ENCODE data around the gene TCP1. TPM values are rescaled to one million over a fixed set of nuclear protein-coding genes. Genes with fewer than 3 reads are reported as not detected.
"Not testable (repeated sequence)": the region's sequence is repeated elsewhere in the genome, so short reads cannot be mapped to it uniquely, and the experiment has no call there.

TCP1 gene
- total RNA-seq, 1 donor from 2014 or later = 192 TPM

DNA sequence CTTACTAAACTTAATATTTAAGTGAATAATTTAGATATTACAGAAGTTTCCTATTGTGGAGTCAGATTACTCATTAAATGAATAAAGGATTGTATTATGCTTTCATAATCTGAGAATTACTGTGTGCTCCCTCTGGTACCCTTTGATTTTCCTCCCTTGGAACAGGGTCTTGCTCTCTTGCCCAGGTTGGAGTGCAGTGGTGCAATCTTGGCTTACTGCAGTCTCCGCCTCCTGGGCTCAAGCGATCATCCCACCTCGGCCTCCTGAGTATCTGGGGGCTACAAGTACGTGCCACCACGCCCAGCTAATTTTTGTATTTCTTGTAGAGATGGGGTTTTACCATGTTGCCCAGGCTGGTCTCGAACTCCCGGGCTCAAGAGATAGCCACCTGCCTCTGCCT lies 52.5 kb downstream of the TCP1 start:
- H3K27me3 Mint-ChIP-seq (ENCODE audit: low read depth) = no peaks in the 10 kb centered on the region
- peaks cover 9% of the 10 kb centered on the region for H3K36me3 Mint-ChIP-seq
- TF ChIP-seq, protein P1, sequence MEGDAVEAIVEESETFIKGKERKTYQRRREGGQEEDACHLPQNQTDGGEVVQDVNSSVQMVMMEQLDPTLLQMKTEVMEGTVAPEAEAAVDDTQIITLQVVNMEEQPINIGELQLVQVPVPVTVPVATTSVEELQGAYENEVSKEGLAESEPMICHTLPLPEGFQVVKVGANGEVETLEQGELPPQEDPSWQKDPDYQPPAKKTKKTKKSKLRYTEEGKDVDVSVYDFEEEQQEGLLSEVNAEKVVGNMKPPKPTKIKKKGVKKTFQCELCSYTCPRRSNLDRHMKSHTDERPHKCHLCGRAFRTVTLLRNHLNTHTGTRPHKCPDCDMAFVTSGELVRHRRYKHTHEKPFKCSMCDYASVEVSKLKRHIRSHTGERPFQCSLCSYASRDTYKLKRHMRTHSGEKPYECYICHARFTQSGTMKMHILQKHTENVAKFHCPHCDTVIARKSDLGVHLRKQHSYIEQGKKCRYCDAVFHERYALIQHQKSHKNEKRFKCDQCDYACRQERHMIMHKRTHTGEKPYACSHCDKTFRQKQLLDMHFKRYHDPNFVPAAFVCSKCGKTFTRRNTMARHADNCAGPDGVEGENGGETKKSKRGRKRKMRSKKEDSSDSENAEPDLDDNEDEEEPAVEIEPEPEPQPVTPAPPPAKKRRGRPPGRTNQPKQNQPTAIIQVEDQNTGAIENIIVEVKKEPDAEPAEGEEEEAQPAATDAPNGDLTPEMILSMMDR (IDR thresholded peaks at IDR 0.05; ENCODE audit: unreplicated experiment) = no peak
- H3K4me3 Mint-ChIP-seq = no peak overlapping the region
- no peak for DNase-seq (ENCODE audit: low spot score in 2 of 2, unreplicated experiment in 2 of 2)
- H3K27ac Mint-ChIP-seq = no peak overlapping the region
- no peaks in the 10 kb centered on the region for H3K9me3 Mint-ChIP-seq
- H3K4me1 Mint-ChIP-seq = peaks cover 6% of the 10 kb centered on the region

DNA sequence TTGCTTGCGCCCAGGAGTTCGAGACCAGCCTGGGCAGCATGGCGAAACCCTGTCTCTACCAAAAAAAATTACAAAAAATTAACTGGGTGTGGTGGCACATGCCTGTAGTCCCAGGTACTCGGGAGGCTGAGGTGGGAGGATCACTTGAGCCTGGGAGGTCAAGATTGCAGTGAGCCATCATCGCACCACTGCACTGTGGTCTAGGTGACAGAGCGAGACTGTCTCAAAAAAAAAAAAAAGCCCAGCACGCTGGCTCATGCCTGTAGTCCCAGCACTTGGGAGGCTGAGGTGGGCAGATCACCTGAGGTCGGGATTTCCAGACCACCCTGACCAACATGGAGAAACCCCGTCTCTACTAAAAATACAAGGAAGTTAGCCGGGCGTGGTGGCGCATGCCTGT lies 56.0 kb downstream of the TCP1 start:
- not testable (repeated sequence) for DNase-seq (ENCODE audit: low spot score in 2 of 2, unreplicated experiment in 2 of 2); H3K27me3 Mint-ChIP-seq (ENCODE audit: low read depth); H3K4me3 Mint-ChIP-seq; H3K36me3 Mint-ChIP-seq; H3K27ac Mint-ChIP-seq; H3K9me3 Mint-ChIP-seq
- H3K4me1 Mint-ChIP-seq = peaks cover 26% of the 10 kb centered on the region

DNA sequence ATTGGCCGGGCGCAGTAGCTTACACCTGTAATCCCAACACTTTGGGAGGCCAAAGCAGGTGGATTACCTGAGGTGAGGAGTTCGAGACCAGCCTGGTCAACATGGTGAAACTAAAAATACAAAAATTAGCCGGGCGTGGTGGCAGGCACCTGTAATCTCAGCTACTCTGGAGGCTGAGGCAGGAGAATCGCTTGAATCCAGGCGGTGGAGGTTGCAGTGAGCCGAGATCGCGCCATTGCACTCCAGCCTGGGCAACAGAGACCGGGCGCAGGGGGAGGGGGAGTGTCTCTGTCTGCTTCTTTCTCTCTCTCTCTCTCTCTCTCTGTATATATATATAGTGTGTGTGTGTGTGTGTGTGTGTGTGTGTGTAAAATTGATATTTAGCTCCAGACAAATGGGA lies 56.9 kb downstream of the TCP1 start:
- Mint-ChIP-seq H3K27ac (peak overlapping the region; percentile 30), H3K4me1 (peaks cover 21% of the 10 kb centered on the region)
- H3K4me3 Mint-ChIP-seq; H3K36me3 Mint-ChIP-seq; H3K9me3 Mint-ChIP-seq; H3K27me3 Mint-ChIP-seq (ENCODE audit: low read depth); DNase-seq (ENCODE audit: low spot score in 2 of 2, unreplicated experiment in 2 of 2): not testable (repeated sequence)

DNA sequence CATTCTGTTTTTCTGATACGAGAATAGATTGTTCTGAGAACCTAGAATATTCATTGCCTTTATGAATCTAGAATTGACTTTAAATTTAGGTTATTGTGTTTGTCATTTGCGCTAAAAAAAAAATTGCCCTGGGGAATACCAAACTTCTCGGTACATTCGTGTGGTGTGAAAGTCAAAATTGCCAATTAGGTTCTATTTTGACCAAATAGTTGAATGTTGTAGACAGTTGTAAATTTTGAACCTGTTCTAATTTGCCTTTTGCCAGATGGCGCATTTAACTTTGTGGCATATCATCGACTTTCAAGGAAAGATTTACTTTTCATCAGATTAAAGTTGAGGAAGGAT lies 59.1 kb downstream of the TCP1 start:
- Mint-ChIP-seq H3K27me3 (ENCODE audit: low read depth) (no peaks in the 10 kb centered on the region), H3K4me3 (no peak overlapping the region), H3K4me1 (peaks cover 28% of the 10 kb centered on the region), H3K9me3 (no peaks in the 10 kb centered on the region), H3K36me3 (no peaks in the 10 kb centered on the region), H3K27ac (peak overlapping the region; percentile 47)
- no peak for DNase-seq (ENCODE audit: low spot score in 2 of 2, unreplicated experiment in 2 of 2)
- TF ChIP-seq, protein P1 (IDR thresholded peaks at IDR 0.05; ENCODE audit: unreplicated experiment) = no peak

DNA sequence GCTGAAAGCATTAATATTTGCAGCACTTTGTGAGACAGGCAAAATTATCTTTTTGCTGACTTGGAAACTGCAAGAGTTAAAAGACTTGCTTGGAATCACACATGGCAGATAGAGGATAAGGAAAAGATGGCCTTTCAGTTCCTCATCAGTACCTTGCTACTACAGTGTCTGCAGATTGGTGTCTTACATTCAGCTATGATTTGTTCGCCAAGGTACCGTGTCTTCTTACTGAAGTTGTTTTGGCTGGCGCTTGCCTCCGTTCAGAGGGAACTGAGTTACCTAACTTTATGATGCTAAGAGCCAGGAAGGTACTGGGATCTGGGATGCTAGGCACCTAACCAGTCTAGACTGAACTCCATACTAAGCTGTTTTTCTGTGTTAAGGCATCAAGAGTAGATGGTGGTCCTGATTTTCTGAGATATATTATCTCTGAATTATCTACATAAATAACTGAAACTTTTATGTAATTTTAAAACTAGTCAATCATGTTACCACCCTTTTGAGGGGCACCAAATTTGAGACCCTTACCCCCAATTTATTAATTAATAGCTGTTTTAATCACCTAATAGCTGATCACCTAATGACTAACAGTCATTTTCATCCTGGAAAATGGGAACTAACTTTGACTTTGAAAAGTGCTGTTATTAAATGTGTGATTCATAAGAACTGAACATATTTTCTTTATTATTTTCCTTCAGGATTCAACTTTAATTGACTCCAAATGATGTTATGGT lies 59.6 kb downstream of the TCP1 start:
- Mint-ChIP-seq H3K27ac (peak overlapping the region; percentile 64), H3K4me1 (peaks cover 28% of the 10 kb centered on the region), H3K9me3 (no peaks in the 10 kb centered on the region), H3K27me3 (ENCODE audit: low read depth) (no peaks in the 10 kb centered on the region), H3K36me3 (no peaks in the 10 kb centered on the region), H3K4me3 (peak overlapping the region; percentile 87)
- TF ChIP-seq, protein P1 (IDR thresholded peaks at IDR 0.05; ENCODE audit: unreplicated experiment) = no peak
- no peak for DNase-seq (ENCODE audit: low spot score in 2 of 2, unreplicated experiment in 2 of 2)

DNA sequence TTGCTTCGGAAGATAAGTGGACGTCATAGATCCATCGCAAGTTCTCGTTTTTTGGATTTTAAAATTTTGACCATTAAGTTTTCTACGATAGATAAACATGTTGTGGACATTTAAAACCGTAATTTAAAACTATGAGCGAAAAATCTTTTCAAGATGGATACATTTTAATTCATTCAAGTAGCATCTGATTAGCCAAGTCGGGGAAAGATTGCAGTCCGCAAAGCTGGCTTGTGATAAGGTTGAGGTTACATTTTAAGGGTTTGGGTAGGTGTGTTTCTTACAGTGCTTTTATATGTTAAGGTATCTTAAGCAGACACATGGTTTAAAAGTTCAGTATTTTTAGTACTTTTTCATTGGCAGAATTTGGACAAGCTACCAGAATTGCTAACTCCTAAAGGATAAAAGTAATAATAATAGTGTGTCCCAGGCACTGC lies 60.9 kb downstream of the TCP1 start:
- Mint-ChIP-seq H3K27me3 (ENCODE audit: low read depth) (no peaks in the 10 kb centered on the region), H3K36me3 (peaks cover 7% of the 10 kb centered on the region), H3K9me3 (no peaks in the 10 kb centered on the region), H3K4me3 (peak overlapping the region; percentile 87), H3K27ac (peak overlapping the region; percentile 98), H3K4me1 (peaks cover 28% of the 10 kb centered on the region)
- TF ChIP-seq, protein P1 (IDR thresholded peaks at IDR 0.05; ENCODE audit: unreplicated experiment) = no peak
- DNase-seq (ENCODE audit: low spot score in 2 of 2, unreplicated experiment in 2 of 2) = no peak

Other genes with a start within 250 kb of the TCP1 start
- 62.9 to 67.6 TPM (median 65.0 TPM) in 3 replicates for gene SOD2, start 96.4 kb downstream of the TCP1 start, total RNA-seq
- 116 to 122 TPM (median 118 TPM) in 3 replicates for gene WTAP, start 62.1 kb downstream of the TCP1 start, total RNA-seq
- gene ACAT2, start 27.6 kb downstream of the TCP1 start, total RNA-seq = 35.1 to 37.7 TPM (median 35.8 TPM) in 3 replicates
- 29.0 to 32.9 TPM (median 31.1 TPM) in 3 replicates for gene MRPL18, start 865 bp upstream of the TCP1 start, total RNA-seq
- 0.16 to 0.33 TPM (median 0.23 TPM) in 3 replicates for gene PNLDC1, start 10.7 kb upstream of the TCP1 start, total RNA-seq
- not detected in 3 replicates for gene MAS1, start 101.4 kb upstream of the TCP1 start, total RNA-seq
- gene IGF2R, start 179.5 kb upstream of the TCP1 start, total RNA-seq = 107 to 112 TPM (median 111 TPM) in 3 replicates

Data from mesothelial cell of epicardium (in vitro differentiated cells).